Endometrial microvascular endothelial cells (primary cell): ENCODE measurements around the gene LAMA5. TPM values are rescaled to one million over a fixed set of nuclear protein-coding genes. Genes with fewer than 3 reads are reported as not detected.

Source experiments
- in situ Hi-C: cut with HindIII; loops from 2 replicates; pipeline ENCODE4 v1.10.0; 2017; ENCODE audit warnings: low sequenced_read_pairs, low pct_unique_long_range_greater_than_20kb; ENCODE audit errors: inconsistent ontology term
- total RNA-seq: library from RNA; depleted of rRNA; stranded (reverse); fragments of >200 nt; gene quantifications from one replicate; pipeline ENCODE4 v1.2.3, GENCODE V29; 2015; ENCODE audit errors: inconsistent ontology term

Gene LAMA5
- total RNA-seq, 1 donor from 2014 or later: 132 TPM

- in situ Hi-C loops: no loop called here
Measured at GRCh38 chr20:62323980-62324906, 42.9 kb downstream of the LAMA5 start.

GRCh38 chr20:62323146-62323979 lies 43.7 kb downstream of the LAMA5 start:
- in situ Hi-C loops: no loop called here

GRCh38 chr20:62322492-62323041 lies 44.5 kb downstream of the LAMA5 start:
- in situ Hi-C loops: no loop called here

GRCh38 chr20:62321975-62322374 lies 45.1 kb downstream of the LAMA5 start:
- in situ Hi-C loops: no loop called here

- in situ Hi-C loops: no loop called here
Measured at GRCh38 chr20:62321521-62321948, 45.6 kb downstream of the LAMA5 start.

GRCh38 chr20:62320581-62321354 lies 46.3 kb downstream of the LAMA5 start:
- in situ Hi-C loops: no loop called here

GRCh38 chr20:62319346-62319909 lies 47.7 kb downstream of the LAMA5 start:
- in situ Hi-C loops: no loop called here

GRCh38 chr20:62318400-62319345 lies 48.4 kb downstream of the LAMA5 start:
- in situ Hi-C loops: no loop called here

GRCh38 chr20:62317167-62317655 lies 49.9 kb downstream of the LAMA5 start:
- in situ Hi-C loops: no loop called here

- in situ Hi-C loops: no loop called here
Measured at GRCh38 chr20:62316331-62317166, 50.6 kb downstream of the LAMA5 start.

- in situ Hi-C loops: no loop called here
Measured at GRCh38 chr20:62315773-62316172, 51.3 kb downstream of the LAMA5 start.

GRCh38 chr20:62314711-62315302 lies 52.3 kb downstream of the LAMA5 start:
- in situ Hi-C loops: no loop called here

- in situ Hi-C loops: no loop called here
Measured at GRCh38 chr20:62314339-62314638, 52.8 kb downstream of the LAMA5 start.

- in situ Hi-C loops: no loop called here
Measured at GRCh38 chr20:62313460-62314338, 53.4 kb downstream of the LAMA5 start.

GRCh38 chr20:62313021-62313420 lies 54.1 kb downstream of the LAMA5 start:
- in situ Hi-C loops: no loop called here

GRCh38 chr20:62312662-62312977 lies 54.5 kb downstream of the LAMA5 start:
- in situ Hi-C loops: no loop called here
